ENCODE results near the gene ZNF48.

ZNF48 gene

GRCh38 chr16:30355954-30356308 is 39.3 kb upstream of the ZNF48 start:
- Histone ChIP-seq H2AFZ (ENCODE audit: low read depth, low read length, severe bottlenecking) (no peak overlapping the region), H3K4me2 (ENCODE audit: low read depth, low read length, poor library complexity, severe bottlenecking) (peak overlapping the region; percentile 90), H3K9ac (ENCODE audit: low read length) (peak overlapping the region; percentile 95), H3K27ac (ENCODE audit: low read depth, low read length) (peak overlapping the region; percentile 72), H3F3A (ENCODE audit: insufficient read depth) (peaks cover 32% of the 10 kb centered on the region), H3K9me2 (replicated peaks; ENCODE audit: insufficient read depth, low read length) (no peaks in the 10 kb centered on the region), H4K20me1 (ENCODE audit: low read depth, low read length) (no peaks in the 10 kb centered on the region), H3K27me3 (ENCODE audit: low read length) (no peaks in the 10 kb centered on the region), H3K4me3 (ENCODE audit: insufficient read depth, low read length, poor library complexity, severe bottlenecking) (peak overlapping the region; percentile 88), H3K9me3 (ENCODE audit: insufficient read depth, low read length) (no peaks in the 10 kb centered on the region), H3K36me3 (ENCODE audit: low read length) (no peaks in the 10 kb centered on the region), H3K79me2 (ENCODE audit: insufficient read depth, low read length) (peaks cover 23% of the 10 kb centered on the region)
- TF ChIP-seq CTCF (IDR thresholded peaks at IDR 0.05; ENCODE audit: insufficient read depth, low read length, poor library complexity, severe bottlenecking) (no peak), EZH2phosphoT487 (conservative IDR thresholded peaks at IDR 0.05; ENCODE audit: low read length) (no peak)

- TF ChIP-seq EZH2phosphoT487 (conservative IDR thresholded peaks at IDR 0.05; ENCODE audit: low read length) = no peak
- no peak for TF ChIP-seq CTCF (IDR thresholded peaks at IDR 0.05; ENCODE audit: insufficient read depth, low read length, poor library complexity, severe bottlenecking)
- Histone ChIP-seq H3K9ac (ENCODE audit: low read length) (peak overlapping the region; percentile 95; the same call in 1 of the 2 replicates), H3K27ac (ENCODE audit: low read depth, low read length) (peak overlapping the region; percentile 72), H3K4me3 (ENCODE audit: insufficient read depth, low read length, poor library complexity, severe bottlenecking) (no peak overlapping the region), H3K79me2 (ENCODE audit: insufficient read depth, low read length) (peaks cover 27% of the 10 kb centered on the region), H2AFZ (ENCODE audit: low read depth, low read length, severe bottlenecking) (no peak overlapping the region), H3K27me3 (ENCODE audit: low read length) (no peaks in the 10 kb centered on the region), H3K4me2 (ENCODE audit: low read depth, low read length, poor library complexity, severe bottlenecking) (peak overlapping the region; percentile 90), H3F3A (ENCODE audit: insufficient read depth) (peaks cover 25% of the 10 kb centered on the region), H3K9me2 (replicated peaks; ENCODE audit: insufficient read depth, low read length) (no peaks in the 10 kb centered on the region), H3K9me3 (ENCODE audit: insufficient read depth, low read length) (no peaks in the 10 kb centered on the region), H4K20me1 (ENCODE audit: low read depth, low read length) (no peaks in the 10 kb centered on the region), H3K36me3 (ENCODE audit: low read length) (no peaks in the 10 kb centered on the region)
Observed at GRCh38 chr16:30356401-30357084, 38.7 kb upstream of the ZNF48 start.

GRCh38 chr16:30357085-30357714 is 38.0 kb upstream of the ZNF48 start:
- Histone ChIP-seq H3K27me3 (ENCODE audit: low read length) (no peaks in the 10 kb centered on the region), H3K36me3 (ENCODE audit: low read length) (peaks cover under 1% of the 10 kb centered on the region; the same call in 1 of the 2 replicates), H3K4me2 (ENCODE audit: low read depth, low read length, poor library complexity, severe bottlenecking) (no peak overlapping the region), H3K9me3 (ENCODE audit: insufficient read depth, low read length) (no peaks in the 10 kb centered on the region), H3F3A (ENCODE audit: insufficient read depth) (peaks cover 19% of the 10 kb centered on the region), H3K27ac (ENCODE audit: low read depth, low read length) (0 out of 2 replicates have a peak overlapping the region, but pooled peaks have one; percentile 72), H3K9ac (ENCODE audit: low read length) (no peak overlapping the region), H4K20me1 (ENCODE audit: low read depth, low read length) (no peaks in the 10 kb centered on the region), H3K79me2 (ENCODE audit: insufficient read depth, low read length) (peaks cover 27% of the 10 kb centered on the region), H3K9me2 (replicated peaks; ENCODE audit: insufficient read depth, low read length) (no peaks in the 10 kb centered on the region), H2AFZ (ENCODE audit: low read depth, low read length, severe bottlenecking) (no peak overlapping the region), H3K4me3 (ENCODE audit: insufficient read depth, low read length, poor library complexity, severe bottlenecking) (no peak overlapping the region)
- no peak for TF ChIP-seq CTCF (IDR thresholded peaks at IDR 0.05; ENCODE audit: insufficient read depth, low read length, poor library complexity, severe bottlenecking)
- no peak for TF ChIP-seq EZH2phosphoT487 (conservative IDR thresholded peaks at IDR 0.05; ENCODE audit: low read length)
